ENCODE measurements around the gene BICRAL. TPM values are rescaled to one million over a fixed set of nuclear protein-coding genes. Genes with fewer than 3 reads are reported as not detected.
"Not testable (repeated sequence)": the region's sequence is repeated elsewhere in the genome, so short reads cannot be mapped to it uniquely, and the experiment has no call there.

BICRAL gene
- 25.1 TPM for total RNA-seq

DNA sequence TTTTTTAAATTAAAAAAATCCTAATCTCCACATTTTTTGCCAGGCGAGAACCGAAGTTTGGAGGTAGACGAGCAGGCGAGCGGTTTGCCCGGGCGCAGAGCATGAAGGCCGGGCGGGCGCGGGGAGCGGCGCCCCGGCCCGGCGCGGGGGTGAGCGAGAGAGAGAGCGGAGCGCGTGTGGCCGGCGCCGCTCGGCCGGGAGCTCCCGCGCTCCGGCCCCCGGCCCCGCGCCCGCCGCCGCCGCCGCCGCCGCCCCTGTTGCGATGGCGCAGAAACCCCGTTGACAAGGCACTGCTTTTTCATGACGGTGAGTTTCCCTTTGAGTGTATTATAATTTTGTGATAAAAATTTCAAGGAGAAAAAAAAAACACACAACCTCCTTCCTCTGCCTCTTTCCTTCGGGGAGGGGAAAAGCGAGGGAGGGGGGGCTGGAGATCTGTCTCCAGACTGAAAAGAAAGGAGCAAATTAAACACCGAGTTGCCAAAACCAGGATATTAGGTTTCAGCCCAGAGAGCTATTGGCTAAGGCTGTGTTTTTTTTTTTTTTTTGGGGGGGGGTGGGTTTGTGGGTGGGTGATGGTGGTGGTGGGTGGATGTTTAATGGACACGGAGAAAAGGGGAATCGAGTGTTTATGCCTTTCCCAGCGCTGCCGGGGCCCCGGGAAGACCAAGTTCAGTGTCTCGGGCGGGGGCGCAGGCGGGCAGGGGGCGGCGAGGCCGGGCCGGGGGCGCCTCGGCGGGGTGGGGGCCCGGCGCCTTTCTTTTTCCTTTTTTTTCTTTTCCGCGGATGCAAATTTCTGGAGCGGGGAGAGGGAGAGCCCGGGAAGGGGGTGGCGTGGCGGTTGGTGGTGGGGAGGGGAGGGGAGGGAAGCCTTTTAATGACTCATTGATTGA, at the start of gene BICRAL:
TSS of gene BICRAL (plus strand) at position 257 of the 893 bp plus-strand sequence. CDS start 39,971 bp downstream, outside the sequence.
- peak; percentile 60 for DNase-seq (ENCODE audit: low spot score)

DNA sequence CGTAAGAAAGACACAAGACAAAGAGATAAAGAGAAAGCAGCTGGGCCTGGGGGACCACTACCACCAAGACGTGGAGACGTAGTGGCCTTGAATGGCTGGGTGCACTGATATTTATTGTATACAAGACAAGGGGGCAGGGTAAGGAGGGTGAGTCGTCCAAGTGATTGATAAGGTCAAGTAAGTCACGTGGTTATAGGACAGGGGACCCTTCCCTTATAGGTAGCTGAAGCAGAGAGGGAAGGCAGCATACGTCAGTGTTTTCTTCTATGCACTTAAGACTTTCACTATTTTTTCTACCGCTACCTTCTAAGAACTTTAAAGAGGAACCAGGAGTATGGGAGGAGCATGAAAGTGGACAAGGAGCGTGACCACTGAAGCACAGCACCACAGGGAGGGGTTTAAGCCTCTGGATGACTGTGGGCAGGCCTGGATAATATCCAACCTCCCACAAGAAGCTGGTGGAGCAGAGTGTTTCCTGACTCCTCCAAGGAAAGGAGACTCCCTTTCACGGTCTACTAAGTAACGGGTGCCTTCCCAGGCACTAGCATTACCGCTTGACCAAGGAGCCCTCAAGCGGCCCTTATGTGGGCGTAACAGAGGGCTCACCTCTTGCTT, 47.9 kb upstream of the BICRAL start:
- not testable (repeated sequence) for DNase-seq (ENCODE audit: low spot score)

DNA sequence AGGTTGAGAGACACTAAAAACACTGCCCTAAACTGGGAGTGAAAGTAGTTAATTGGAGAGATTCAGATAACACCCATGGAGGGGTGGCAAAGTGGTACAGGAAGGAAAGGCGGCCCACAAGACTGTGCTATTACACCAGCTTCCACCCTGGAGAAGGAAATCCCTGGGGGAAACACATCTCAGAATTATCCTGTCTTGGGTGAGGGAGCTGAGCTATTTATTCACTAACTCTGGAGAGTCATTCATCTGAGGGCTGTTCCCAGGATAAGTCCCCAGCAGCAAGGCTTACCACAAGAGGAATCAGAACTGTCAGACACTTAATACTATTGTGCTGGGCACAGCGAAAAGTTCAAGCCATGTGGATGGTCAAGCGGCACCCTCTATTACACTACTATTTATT, 45.9 kb upstream of the BICRAL start:
- no peak for DNase-seq (ENCODE audit: low spot score)

GRCh38 chr6:42740725-42741124, 41.1 kb upstream of the BICRAL start:
- no peak for DNase-seq (ENCODE audit: low spot score)

GRCh38 chr6:42742116-42742894, 39.5 kb upstream of the BICRAL start:
- no peak for DNase-seq (ENCODE audit: low spot score)

DNA sequence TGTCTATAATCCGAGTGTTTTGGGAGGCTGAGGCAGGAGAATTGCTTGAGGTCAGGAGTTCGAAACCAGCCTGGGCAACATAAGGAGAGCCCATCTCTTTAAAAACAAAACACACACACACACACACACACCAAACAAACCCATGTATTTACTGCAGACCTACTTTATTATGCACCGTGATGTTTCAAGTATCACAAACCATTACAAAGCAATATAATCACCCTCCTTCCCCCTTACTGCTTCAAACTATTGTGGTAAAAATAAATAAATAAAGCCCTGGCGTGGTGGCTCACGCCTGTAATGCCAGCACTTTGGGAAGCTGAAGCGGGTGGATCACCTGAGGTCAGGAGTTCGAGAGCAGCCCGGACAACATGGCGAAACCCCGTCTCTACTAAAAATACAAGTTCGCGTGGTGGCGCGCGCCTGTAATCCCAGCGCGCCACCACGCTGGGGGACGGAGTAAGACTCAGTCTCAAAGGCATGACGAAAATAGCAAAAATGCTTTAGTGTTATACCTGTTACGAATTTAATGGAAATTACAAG, 37.4 kb upstream of the BICRAL start:
- no peak for DNase-seq (ENCODE audit: low spot score)

DNA sequence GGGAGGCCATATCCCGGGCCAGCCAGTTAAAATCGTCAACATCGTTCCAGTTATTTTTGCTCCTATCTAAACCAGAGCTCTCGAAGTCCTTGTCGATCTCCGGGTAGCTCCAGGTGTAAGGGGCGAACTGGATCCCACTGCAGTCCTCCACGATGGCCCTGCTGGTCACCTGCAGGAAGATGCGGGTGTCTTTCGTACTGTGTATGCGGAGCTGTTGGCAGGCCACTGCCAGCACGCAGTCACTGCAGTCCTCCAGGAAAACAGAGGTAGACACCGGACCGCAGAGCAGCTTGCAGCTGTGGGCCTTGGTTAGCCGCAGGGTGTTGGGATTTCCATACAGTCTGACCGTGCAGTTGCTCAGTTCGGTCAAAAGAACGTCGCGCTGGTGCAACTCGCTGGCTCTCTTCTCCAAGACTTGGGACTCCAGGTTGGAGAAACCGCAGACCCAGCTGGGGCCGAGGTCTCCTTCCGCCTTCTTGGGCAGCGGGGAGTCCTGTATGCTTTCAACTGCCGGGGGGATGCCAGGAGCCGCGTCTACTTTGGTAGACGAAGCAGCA, 36.7 kb upstream of the BICRAL start:
- peak; percentile 57 for DNase-seq (ENCODE audit: low spot score)

DNA sequence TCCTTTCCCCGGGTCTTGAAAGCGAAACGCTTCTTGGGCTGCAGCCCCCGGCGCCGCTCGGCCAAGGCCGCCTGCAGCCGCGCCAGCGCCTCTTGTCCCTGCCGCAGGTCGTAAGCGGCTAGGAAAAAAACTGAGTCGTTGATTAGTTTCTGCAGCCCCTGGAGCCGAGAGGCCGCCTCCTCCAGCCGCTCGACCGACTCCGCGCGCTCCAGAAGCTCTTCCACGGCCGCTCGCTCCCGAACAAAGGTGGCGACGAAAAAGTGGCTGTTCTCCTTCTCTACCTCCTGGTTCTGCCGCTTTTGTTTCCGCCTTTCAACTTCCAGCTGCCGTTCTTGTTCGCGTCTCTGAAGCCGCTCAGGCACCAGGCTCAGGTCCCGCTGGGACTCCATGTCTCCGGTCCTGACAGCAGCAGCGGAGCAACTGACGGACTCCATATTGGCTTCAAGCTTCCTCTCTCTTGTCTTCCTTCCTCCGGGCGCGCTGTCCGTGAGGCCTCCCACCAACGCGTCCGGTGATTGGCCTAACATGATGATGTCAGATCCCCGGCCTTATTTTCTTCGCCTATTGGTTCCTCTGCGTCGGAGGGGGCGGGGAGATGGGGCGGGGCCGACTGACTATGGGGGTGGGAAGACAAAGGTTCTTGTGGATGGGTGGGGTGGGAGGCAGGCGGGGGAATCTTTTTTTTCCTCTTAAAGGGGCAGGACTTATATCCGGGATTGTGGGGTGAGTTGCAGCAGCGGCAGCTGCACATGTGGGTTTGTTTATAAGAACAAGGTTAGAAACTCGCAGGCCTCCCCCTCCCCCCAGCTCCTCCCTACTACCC, 36.0 kb upstream of the BICRAL start, which contains the start of gene TBCC:
TSS of gene TBCC (minus strand) at position 464 of the 823 bp plus-strand sequence. CDS start at position 434, 30 bp downstream.
- peak; percentile 98 for DNase-seq (ENCODE audit: low spot score)

DNA sequence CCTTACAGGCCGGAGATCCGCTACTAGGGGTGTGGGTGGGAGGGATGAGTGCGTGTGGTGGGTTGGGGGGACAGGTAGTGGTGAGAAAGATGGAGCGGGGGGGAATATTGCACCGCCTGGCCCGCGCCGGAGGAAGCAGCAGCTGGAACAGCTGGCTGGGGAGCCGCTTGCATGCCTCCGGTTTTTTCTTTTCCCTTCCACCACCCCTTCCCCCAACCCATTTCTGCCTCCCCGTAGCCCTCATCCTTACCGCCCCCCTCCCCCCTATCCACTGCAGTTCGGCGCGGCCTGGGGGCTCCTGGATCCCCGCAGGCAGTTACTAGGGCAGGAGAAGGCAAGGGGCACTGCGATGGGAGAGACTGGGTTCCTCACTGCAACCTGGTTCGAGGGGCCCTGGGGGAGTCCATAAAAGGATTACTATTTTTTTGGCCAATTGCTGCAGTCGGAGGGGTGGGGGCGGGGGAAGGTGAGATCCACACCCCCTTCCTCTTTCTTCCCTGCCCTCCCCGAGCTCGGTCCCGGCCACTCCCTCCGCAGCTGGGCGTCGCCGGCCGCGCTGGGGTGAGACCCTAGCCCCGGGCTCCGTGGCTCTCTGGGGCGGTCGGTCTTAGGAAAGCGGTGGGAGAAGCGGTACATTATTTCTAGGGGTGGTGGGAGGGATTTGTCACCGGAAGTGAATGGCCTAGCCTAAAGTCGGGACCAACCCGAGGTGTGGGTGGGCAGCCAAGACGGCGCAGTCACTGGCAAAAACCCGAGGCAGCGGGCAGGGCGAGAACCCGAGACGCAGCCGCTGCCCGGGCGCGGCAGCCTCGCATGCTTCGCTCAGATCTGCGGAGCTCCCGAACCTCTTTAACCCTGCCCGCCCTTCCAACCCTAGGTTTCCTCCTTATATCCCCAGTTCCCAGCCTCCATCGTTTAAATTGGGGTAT, 35.1 kb upstream of the BICRAL start:
- peak; percentile 85 for DNase-seq (ENCODE audit: low spot score)

DNA sequence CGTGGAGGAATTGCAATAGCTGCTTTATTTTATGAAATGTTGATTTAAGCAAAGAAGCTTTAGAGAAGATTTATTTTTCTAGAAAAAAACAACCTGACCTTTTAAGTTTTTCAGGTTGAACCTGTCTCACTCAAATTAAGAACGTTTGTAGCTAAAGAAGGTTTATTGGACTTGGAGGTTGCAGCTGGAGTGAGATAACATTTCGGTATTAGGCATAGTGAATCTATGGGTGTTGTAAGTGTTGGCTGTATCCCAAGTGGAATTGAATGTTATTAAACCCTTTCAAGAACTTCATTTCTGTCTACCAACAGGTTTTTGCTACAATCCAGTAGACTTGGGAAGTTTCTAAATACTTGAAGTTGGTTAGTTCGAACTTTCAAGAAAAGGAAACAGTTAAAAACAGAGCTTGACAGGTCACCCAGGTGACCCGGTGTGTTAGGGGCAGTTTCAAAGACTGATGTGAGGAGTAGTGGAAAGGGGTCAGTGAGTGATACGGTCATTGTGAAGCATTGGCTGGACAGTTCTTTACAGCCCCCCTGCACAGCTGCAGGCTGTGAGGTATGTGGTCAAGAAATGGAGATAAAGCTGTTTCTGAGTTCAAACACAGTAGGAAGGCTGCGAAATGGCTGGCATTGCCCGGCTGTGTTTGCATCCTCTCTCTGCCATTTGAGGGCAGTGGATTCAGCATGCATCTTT, 33.5 kb upstream of the BICRAL start:
- DNase-seq (ENCODE audit: low spot score), result no peak

DNA sequence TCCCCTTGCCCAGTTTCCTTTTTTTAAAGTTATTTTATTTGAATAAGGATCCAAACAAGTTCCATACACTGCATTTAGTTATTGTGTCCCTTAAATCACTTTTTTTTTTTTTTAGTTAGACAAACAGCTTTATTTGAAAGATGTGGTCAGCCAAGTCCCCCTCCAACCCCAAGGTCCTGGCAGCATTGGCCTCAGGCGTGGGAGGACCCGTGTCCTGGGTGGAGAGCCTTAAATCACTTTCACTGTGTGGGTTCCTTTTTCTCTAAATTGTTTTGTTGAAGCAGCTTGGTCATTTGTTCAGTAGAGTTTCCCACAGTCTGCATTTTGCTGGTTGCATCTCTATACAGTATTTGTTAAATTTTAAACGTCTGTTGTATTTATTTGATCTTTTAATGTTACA, 30.8 kb upstream of the BICRAL start:
- no peak for DNase-seq (ENCODE audit: low spot score)

GRCh38 chr6:42754759-42755158, 27.1 kb upstream of the BICRAL start:
- DNase-seq (ENCODE audit: low spot score), result no peak

- no peak for DNase-seq (ENCODE audit: low spot score)
These were observed 25.1 kb upstream of the BICRAL start for GRCh38 chr6:42756722-42757121.

DNA sequence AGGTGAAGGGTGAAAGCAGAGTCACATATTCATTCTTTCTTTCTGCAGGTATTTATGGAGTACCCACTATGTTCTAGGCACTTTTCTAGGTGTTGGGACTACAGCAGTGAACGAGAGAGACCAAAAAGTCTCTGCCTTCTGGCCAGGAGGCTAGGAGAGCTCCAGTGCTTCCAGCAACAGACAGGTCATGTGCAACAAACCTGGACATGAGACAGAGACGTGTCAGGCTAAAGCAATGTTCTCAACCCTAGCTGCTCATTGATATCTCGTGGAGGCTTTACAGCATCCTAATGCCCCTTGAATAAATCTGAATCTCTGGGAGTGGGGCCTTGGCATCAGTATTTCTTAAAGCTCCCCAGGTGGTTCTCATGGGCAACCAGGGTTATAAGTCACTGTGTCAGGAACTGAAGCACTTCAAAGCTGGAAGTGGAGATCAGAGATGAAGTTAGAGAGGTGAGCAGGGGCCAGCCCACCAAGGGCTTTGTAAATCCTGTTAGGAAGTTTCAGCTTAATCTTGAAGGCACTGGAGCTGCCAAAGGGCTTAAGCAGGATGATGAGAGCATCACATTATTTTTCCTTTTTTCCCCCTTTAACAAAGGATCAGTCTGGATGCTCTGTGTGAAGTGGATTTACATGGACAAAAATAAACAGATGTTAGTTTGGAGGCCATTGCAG, 23.0 kb upstream of the BICRAL start:
- no peak for DNase-seq (ENCODE audit: low spot score)

DNA sequence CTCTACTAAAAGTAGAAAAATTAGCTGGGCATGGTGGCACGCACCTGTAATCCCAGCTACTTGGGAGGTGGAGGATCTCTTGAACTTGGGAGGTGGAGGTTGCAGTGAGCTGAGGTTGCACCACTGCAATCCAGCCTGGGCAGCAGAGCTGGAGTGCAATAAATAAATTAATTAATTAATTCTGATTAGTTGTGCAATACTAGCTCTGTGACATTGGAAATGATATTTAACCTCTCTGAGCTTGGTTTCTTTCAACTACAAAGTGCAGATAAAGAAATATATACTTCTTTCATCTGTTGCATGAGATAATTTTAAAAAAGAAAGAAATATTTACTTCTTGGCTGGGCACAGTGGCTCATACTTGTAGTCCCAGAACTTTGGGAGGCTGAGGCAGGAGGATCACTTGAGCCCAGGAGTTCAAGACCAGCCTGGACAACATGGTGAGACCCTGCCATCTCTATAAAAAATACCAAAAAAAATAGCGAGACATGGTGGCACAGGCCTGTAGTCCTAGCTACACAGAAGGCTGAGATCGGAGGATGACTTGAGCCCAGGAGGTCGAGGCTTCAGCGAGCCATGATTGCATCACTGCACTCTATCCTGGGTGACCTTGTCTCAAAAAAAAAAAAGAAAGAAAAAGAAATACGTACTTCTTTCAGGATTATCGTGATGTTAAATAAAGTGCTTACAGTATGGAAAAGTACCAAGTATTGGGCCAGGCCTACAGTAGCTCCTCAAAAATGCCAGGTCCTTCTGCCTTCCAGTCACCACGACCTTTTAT, 20.4 kb upstream of the BICRAL start:
- no peak for DNase-seq (ENCODE audit: low spot score)

DNA sequence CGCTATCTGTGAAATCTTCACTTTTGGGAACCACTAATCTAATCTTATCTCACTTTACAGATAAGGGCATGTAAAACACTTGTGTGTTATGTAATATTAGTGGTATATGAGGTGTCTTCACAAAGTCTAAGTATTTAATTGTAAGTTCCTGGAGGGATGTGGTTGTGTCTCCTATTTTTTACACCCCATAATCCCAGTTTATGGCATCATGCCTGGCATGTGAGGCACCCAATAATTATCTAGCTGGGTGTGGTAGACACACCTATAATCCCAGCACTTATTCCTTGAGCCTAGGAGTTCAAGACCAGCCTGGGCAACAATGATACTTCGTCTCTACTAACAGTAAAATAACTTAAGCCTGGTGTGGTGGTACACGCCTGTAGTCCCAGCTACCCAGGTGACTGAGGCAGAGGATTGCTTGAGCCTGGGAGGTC, 19.4 kb upstream of the BICRAL start:
- DNase-seq (ENCODE audit: low spot score), result no peak

DNA sequence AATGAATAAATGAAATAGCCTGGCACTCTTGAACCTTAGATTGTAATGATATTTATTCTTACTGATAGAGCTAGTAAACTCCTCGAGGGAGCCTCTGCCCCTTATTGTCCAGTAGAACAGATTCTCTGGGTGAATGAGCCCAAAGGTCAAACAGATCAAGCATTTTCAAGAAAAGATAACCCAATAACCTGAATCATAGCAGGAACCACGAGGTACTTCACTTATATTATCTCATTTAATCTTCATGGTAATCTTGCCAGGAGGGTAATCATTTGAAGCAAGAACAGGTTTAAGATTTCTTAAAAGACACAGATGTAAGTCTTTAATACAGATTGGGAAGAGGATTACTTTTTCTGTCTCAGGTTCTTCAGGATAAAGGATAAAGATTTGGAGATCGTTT, 18.9 kb upstream of the BICRAL start:
- DNase-seq (ENCODE audit: low spot score), result no peak
